HG03025 (cell line): ENCODE data around the gene KRTAP5-6.

Experiments used
- ATAC-seq: cut with Tn5 transposase; IDR thresholded peaks from one replicate; pipeline ENCODE4 v1.9.1; 2021; ENCODE audit warnings: mild to moderate bottlenecking, moderate library complexity; ENCODE audit not compliant: unreplicated experiment, low FRiP score

KRTAP5-6 gene

GRCh38 chr11:1730059-1730629 is 33.1 kb downstream of the KRTAP5-6 start:
- ATAC-seq, result no peak

DNA sequence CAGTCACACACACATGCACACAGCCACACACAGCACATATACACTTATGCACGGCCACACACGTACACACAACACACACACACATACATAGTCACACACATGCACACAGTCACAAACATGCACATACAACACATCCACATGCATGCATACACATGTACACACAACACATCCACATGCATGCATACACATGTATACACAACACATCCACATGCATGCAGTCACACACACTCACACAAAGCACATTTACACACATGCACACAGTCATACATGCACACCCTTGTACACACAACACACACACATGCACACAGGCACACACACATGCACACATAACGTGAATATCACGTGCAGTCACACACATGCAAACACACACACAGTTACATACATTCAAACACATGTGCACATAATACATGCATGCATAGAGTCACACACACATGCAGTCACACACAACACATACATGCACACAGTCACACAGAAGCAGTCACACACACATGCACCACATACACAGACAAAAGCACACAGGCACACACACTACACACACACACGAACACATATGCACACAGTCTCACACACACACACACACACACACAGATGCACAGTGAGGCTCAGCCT is 34.6 kb downstream of the KRTAP5-6 start:
- ATAC-seq, result no peak

- ATAC-seq, result no peak
Observed at GRCh38 chr11:1732418-1733008, 35.5 kb downstream of the KRTAP5-6 start.

DNA sequence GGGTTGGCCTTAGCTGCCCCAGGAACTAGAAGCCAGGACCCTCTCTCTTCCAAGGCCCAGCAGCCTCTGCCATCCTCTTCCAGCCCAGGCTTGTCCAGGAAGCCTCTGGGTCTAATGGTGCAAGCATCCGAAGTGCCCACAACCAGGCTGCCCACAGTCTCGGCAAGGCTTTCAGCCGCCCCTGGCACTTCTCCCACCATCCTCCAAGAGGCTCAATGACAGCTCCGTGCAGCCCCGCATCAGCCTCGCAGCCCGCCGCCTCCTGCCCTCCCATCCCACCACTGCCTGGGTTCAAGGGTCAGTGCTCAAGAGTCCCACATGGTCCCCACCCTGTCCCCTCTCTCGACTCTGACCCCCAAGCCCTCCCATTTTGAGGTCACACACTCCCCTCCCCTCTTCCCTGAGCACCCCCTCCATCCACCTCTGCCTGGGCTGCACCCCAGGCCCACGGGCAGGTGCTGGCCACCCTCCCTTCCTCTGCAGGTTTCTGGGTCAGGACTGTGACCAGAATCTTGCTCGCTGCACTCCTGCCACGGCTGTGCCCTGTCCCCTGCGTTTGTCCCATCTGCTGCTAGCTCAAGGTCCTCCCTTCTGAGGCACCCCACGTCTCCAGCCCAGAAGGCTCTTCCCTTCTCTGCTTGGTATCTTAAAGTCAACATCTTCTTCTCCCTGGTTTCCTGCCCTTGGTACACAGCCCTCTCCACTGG is 36.2 kb downstream of the KRTAP5-6 start:
- no peak for ATAC-seq

- no peak for ATAC-seq
Observed at GRCh38 chr11:1733716-1734640, 37.0 kb downstream of the KRTAP5-6 start.

DNA sequence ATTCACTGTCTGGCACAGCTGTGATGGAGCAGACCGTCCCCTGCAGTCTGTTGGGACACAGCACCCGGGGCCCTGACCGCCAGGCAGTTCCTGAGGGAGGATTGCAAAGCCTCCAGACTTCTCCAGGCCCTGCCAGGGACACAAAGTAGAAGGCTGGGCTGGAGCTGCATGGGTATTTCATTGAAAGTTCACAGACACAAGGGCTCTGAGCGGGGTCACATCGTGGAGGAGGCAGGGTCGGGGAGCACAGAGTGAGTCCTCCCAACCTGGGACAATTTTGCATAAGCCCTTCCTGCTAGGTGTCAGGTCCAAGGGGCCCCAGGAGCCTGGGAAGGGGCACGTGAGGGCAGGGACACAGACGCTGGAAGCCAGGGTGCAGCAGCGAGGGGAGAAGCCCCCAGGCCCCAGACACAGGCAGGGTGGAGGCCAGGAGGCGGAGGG is 37.7 kb downstream of the KRTAP5-6 start:
- ATAC-seq, result no peak

- ATAC-seq, result no peak
Observed at GRCh38 chr11:1735271-1735670, 38.3 kb downstream of the KRTAP5-6 start.

GRCh38 chr11:1736447-1736992 is 39.5 kb downstream of the KRTAP5-6 start:
- no peak for ATAC-seq

- no peak for ATAC-seq
Observed at GRCh38 chr11:1737080-1737757, 40.2 kb downstream of the KRTAP5-6 start.

- no peak for ATAC-seq
Observed at GRCh38 chr11:1738380-1738779, 41.4 kb downstream of the KRTAP5-6 start.

DNA sequence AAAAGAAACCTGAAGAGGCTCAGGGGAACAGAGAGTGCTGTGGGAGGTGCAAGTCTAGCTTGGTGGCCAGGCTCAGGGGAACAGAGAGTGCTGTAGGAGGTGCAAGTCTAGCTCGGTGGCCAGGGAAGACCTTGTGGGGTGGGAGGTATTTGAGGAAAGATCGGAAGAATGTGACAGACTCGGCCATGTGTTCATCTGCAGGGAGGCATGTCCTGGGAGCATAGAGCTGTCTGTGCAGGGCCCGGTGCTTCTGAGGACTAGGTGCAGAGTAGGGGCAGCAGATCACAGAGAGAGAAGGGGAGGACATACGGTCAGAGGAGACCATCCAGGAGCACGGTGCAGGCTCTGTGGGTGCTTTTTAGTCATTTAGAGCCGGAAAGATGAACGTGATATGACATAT is 42.6 kb downstream of the KRTAP5-6 start:
- no peak for ATAC-seq

DNA sequence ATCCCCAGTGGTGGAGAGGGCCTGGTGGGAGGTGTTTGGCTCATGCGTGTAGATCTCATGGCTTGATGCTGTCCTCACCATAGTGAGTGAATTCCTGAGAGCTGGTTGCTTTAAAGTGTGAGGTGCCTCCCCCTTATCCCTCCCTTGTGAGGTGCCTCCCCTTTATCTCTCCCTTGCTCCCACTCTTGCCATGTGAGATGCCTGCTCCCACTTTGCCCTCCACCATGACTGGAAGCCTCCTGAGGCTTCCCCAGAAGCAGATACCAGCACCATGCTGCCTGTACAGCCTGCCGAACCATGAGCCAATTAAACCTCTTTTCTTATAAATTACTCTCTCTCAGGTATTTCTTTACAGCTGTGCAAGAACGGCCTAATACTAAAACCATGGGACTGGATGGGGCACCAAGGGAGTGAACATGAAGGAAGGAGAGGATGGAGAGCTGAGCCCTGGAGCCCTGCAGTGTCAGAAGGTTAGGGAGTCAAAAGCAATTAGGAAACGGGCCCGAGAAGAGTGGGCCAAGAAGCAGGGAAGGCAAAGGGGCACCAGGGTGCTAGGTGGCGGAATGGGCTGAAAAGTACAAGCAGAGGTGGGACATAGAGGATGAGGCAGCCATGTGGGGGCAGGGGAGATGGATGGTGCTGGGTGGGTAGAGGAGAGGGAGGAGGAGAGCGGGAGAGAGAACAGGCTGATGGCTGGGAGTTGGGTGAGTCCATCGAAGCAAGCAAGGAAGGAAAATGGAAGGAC is 44.0 kb downstream of the KRTAP5-6 start:
- ATAC-seq, result no peak

- no peak for ATAC-seq
Observed at GRCh38 chr11:1741741-1742140, 44.7 kb downstream of the KRTAP5-6 start.

DNA sequence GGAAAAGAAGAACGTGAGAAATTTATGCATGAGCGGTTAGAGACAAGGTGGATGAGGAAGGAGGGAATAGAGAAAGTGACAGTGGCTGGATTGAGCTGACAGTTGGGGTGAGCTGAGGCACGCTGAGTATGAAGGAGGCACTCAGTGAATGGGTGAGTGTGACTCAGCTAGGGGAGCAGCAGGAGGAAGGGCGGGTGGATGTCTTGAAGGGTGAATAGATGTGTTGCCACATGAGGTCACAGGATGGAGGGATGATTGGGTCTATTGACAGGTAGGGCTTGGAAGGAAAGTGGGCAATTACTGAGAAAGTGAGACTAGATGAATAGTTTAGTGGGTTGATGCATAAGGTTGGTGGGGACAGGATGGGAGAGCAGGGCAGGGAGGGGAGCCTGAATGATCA is 45.4 kb downstream of the KRTAP5-6 start:
- no peak for ATAC-seq

DNA sequence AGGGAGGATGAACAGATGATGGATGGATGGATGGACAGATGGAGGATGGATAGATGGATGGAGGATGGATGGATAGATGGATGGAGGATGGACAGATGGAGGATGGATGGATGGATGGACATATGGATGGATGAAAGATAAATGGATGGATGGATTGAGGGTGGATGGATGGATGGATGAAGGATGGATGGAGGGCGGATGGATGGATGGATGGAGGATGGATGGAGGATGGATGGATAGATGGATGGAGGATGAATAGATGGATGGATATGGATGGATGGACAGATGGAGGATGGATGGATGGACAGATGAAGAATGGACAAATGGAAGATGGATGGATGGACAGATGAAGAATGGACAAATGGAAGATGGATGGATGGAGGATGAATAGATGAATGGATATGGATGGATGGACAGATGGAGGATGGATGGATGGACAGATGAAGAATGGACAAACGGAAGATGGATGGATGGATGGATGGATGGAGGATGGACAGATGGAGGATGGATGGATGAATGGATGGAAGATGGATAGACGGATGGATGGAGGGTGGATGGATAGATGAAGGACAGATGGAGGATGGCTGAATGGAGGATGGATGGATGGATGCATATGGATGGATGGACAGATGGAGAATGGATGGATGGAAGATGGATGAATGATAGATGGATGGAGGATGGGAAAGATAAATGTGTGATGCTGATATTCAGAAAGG is 46.0 kb downstream of the KRTAP5-6 start:
- no peak for ATAC-seq

GRCh38 chr11:1743585-1744136 is 46.7 kb downstream of the KRTAP5-6 start:
- ATAC-seq, result no peak

- no peak for ATAC-seq
Observed at GRCh38 chr11:1744137-1744886, 47.3 kb downstream of the KRTAP5-6 start.
